Esophagus squamous epithelium (tissue), 4 donors: Measurements from ENCODE around the gene ADAMTSL2.

ENCODE experiments used
- CTCF ChIP-seq, 6 experiments: fragments of 450-650 bp in 4 of 6; fragments of 200-600 bp in 2 of 6; sonication (generic) in 2 of 6; IDR thresholded peaks; one replicate each; pipeline ENCODE4 v1.5.1; 2016 to 2019; ENCODE audit warnings: antibody characterized with exemption in 6 of 6, mild to moderate bottlenecking in 4 of 6, moderate library complexity in 4 of 6
- POLR2A ChIP-seq, 4 donors: fragments of 450-650 bp; IDR thresholded peaks; one replicate each; pipeline ENCODE4 v1.6.1; 2017; ENCODE audit warnings: antibody characterized with exemption in 4 of 4, mild to moderate bottlenecking in 4 of 4, moderate library complexity in 3 of 4

GRCh38 chr9:133602277-133602676 is 67.8 kb downstream of the ADAMTSL2 start:
- no peak for TF ChIP-seq CTCF (IDR thresholded peaks at IDR 0.05)
- no peak for TF ChIP-seq POLR2A (IDR thresholded peaks at IDR 0.05)
